CD14-positive monocyte (primary cell): ENCODE data around the gene OSGEP. TPM values are rescaled to one million over a fixed set of nuclear protein-coding genes. Genes with fewer than 3 reads are reported as not detected.
A peak's percentile ranks its signal among the peaks of the same experiment; 100 is the strongest.

Source experiments
- DNase-seq, 3 donors: peaks; one replicate each; pipeline ENCODE4 v3.0.0-alpha.2; 2011 to 2022
- H2AFZ ChIP-seq: 2 replicates; pipeline ENCODE4 v1.6.0; 2012; ENCODE audit warnings: mild to moderate bottlenecking, low read depth, low read length, inconsistent platforms; ENCODE audit not compliant: insufficient read depth, poor library complexity, severe bottlenecking
- H3K27ac ChIP-seq, 2 donors: 1 replicate in 1 of 2; 2 replicates in 1 of 2; pipeline ENCODE4 v1.5.1; 2012 to 2013; ENCODE audit warnings: low read length in 2 of 2, control low read depth in 1 of 2, inconsistent platforms in 1 of 2, low read depth in 1 of 2, mild to moderate bottlenecking in 1 of 2
- H3K27me3 ChIP-seq, 2 donors: one replicate each; pipeline versions ENCODE4 v1.6.0 to v1.6.1; 2011 to 2013; ENCODE audit warnings: low read length in 2 of 2; ENCODE audit not compliant: control insufficient read depth in 2 of 2, insufficient read depth in 2 of 2
- H3K36me3 ChIP-seq, 2 donors: replicated peaks in 1 of 2; 1 replicate in 1 of 2; 2 replicates in 1 of 2; pipeline versions ENCODE4 v1.5.1 to v1.6.1; 2012 to 2013; ENCODE audit warnings: low read length in 2 of 2, control low read depth in 1 of 2, inconsistent platforms in 1 of 2, mild to moderate bottlenecking in 1 of 2; ENCODE audit not compliant: insufficient read depth in 2 of 2, control insufficient read depth in 1 of 2
- H3K4me1 ChIP-seq, 2 donors: 1 replicate in 1 of 2; 2 replicates in 1 of 2; pipeline versions ENCODE4 v1.5.1 to v1.6.1; 2012 to 2013; ENCODE audit warnings: low read length in 2 of 2, control low read depth in 1 of 2, inconsistent platforms in 1 of 2, mild to moderate bottlenecking in 1 of 2, moderate library complexity in 1 of 2; ENCODE audit not compliant: insufficient read depth in 2 of 2, control insufficient read depth in 1 of 2
- H3K4me2 ChIP-seq: replicated peaks from 2 replicates; pipeline ENCODE3; 2012; ENCODE audit warnings: low read length, moderate library complexity, mild to moderate bottlenecking; ENCODE audit not compliant: poor library complexity, severe bottlenecking; ENCODE audit errors: extremely low read depth
- H3K4me3 ChIP-seq, 3 experiments: fragments of 200-600 bp in 1 of 3; sonication (generic) in 1 of 3; replicated peaks in 1 of 3; 1 replicate in 2 of 3; 2 replicates in 1 of 3; pipeline ENCODE4 v1.5.1; 2011 to 2013; ENCODE audit warnings: low read length in 3 of 3, mild to moderate bottlenecking in 3 of 3, control low read depth in 2 of 3, low read depth in 2 of 3, inconsistent platforms in 1 of 3, moderate library complexity in 1 of 3
- H3K79me2 ChIP-seq: 2 replicates; pipeline ENCODE4 v1.6.0; 2012; ENCODE audit warnings: mild to moderate bottlenecking, control low read depth, inconsistent platforms, low read length, moderate library complexity; ENCODE audit not compliant: insufficient read depth
- H3K9ac ChIP-seq: 2 replicates; pipeline ENCODE4 v1.6.0; 2017; ENCODE audit warnings: low read length, mild to moderate bottlenecking; ENCODE audit not compliant: insufficient read depth, poor library complexity, severe bottlenecking
- H3K9me3 ChIP-seq, 2 donors: replicated peaks in 1 of 2; 1 replicate in 1 of 2; 2 replicates in 1 of 2; pipeline versions ENCODE4 v1.5.1 to v1.6.1; 2012 to 2013; ENCODE audit warnings: low read length in 2 of 2, control low read depth in 1 of 2; ENCODE audit not compliant: control insufficient read depth in 1 of 2, insufficient read depth in 1 of 2
- H4K20me1 ChIP-seq: 2 replicates; pipeline ENCODE4 v1.6.0; 2012; ENCODE audit warnings: mild to moderate bottlenecking, low read length, control low read depth, moderate library complexity; ENCODE audit not compliant: insufficient read depth
- H3K27ac Mint-ChIP-seq, 7 donors: one replicate each; pipeline ENCODE4 v1.8.0; 2020; ENCODE audit warnings: mild to moderate bottlenecking in 7 of 7, mixed read lengths in 7 of 7, moderate library complexity in 6 of 7, inconsistent platforms in 2 of 7
- H3K27me3 Mint-ChIP-seq, 3 donors: one replicate each; pipeline ENCODE4 v1.8.0; 2021 to 2022; ENCODE audit warnings: low read depth in 3 of 3, mild to moderate bottlenecking in 3 of 3, mixed read lengths in 3 of 3, moderate library complexity in 3 of 3, inconsistent platforms in 1 of 3
- H3K36me3 Mint-ChIP-seq, 2 donors: one replicate each; pipeline ENCODE4 v1.8.0; 2020; ENCODE audit warnings: mixed read lengths in 2 of 2, inconsistent platforms in 1 of 2, mild to moderate bottlenecking in 1 of 2
- H3K4me1 Mint-ChIP-seq: one replicate; pipeline ENCODE4 v1.8.0; 2020; ENCODE audit warnings: mild to moderate bottlenecking, mixed read lengths
- H3K4me3 Mint-ChIP-seq, 2 donors: one replicate each; pipeline ENCODE4 v1.8.0; 2020; ENCODE audit warnings: mild to moderate bottlenecking in 2 of 2, mixed read lengths in 2 of 2, moderate library complexity in 1 of 2
- H3K9me3 Mint-ChIP-seq, 7 donors: one replicate each; pipeline ENCODE4 v1.8.0; 2020 to 2022; ENCODE audit warnings: mixed read lengths in 7 of 7, mild to moderate bottlenecking in 6 of 7, moderate library complexity in 6 of 7, inconsistent platforms in 2 of 7
- CTCF ChIP-seq: fragments of 200-600 bp; IDR thresholded peaks from one replicate; pipeline ENCODE4 v1.8.0; 2022; ENCODE audit warnings: antibody characterized with exemption, mild to moderate bottlenecking
- WGBS: methylation state at CpG from one replicate; pipeline ENCODE4 v1.1.5; 2013; ENCODE audit warnings: missing lambda C conversion rate; ENCODE audit not compliant: insufficient coverage; 5-methylcytosine and 5-hydroxymethylcytosine counted together
- intact Hi-C, 2 donors: fragments of 100-400 bp; cut with micrococcal nuclease; formaldehyde crosslinking; loops; one replicate each; pipeline versions ENCODE4 v1.15.0 to v1.15.1; 2023
- polyA plus RNA-seq, 3 donors: library from polyadenylated mRNA; depleted of rRNA in 1 of 3; unstranded in 2 of 3; stranded (reverse) in 1 of 3; fragments of 300-500 nt in 2 of 3; fragments of >200 nt in 1 of 3; fragmentation: Illumina TruSeq in 2 of 3; gene quantifications; 1 replicate in 2 of 3; 2 replicates in 1 of 3; pipeline ENCODE4 v1.2.3, GENCODE V29; 2012 to 2021

OSGEP gene
- polyA plus RNA-seq, 3 donors: 34.7 to 112 (median 40.0) TPM

- 86% methylated on average over 1 of the region's 10 CpGs for WGBS
- Histone ChIP-seq H3K4me1 (no peaks in the 10 kb centered on the region), H3K9ac (no peak overlapping the region), H3K4me3 (no peak overlapping the region), H4K20me1 (peaks cover 87% of the 10 kb centered on the region), H3K79me2 (peaks cover 12% of the 10 kb centered on the region), H3K27ac (no peak overlapping the region), H3K4me2 (no peak overlapping the region), H3K9me3 (no peaks in the 10 kb centered on the region), H3K36me3 (peaks cover 96 to 98% of the 10 kb centered on the region in 2 donors), H3K27me3 (no peaks in the 10 kb centered on the region), H2AFZ (no peak overlapping the region)
- DNase-seq: no peak
- H3K4me1 Mint-ChIP-seq: peaks cover 5% of the 10 kb centered on the region
- H3K4me3 Mint-ChIP-seq: no peak overlapping the region
- no peak for TF ChIP-seq CTCF
- intact Hi-C loops: no loop called here
- peak overlapping the region in 3 of 7 donors; percentile 56 to 77 (median 68) for H3K27ac Mint-ChIP-seq
- peaks cover 81 to 93% of the 10 kb centered on the region in 2 donors for H3K36me3 Mint-ChIP-seq
- no peaks in the 10 kb centered on the region for H3K9me3 Mint-ChIP-seq
- no peaks in the 10 kb centered on the region for H3K27me3 Mint-ChIP-seq
Observed at GRCh38 chr14:20400965-20401593, 53.5 kb downstream of the OSGEP start.

GRCh38 chr14:20400589-20400964, 54.0 kb downstream of the OSGEP start:
- Mint-ChIP-seq H3K9me3 (no peaks in the 10 kb centered on the region), H3K27ac (peak overlapping the region in 3 of 7 donors; percentile 56 to 77 (median 68)), H3K4me1 (peaks cover 4% of the 10 kb centered on the region), H3K36me3 (peaks cover 81 to 93% of the 10 kb centered on the region in 2 donors), H3K27me3 (no peaks in the 10 kb centered on the region), H3K4me3 (no peak overlapping the region)
- DNase-seq: no peak
- H3K4me3 ChIP-seq: no peak overlapping the region
- peaks cover 87% of the 10 kb centered on the region for H4K20me1 ChIP-seq
- intact Hi-C loops: no loop called here
- no peak overlapping the region for H2AFZ ChIP-seq
- H3K79me2 ChIP-seq: peaks cover 7% of the 10 kb centered on the region
- no CpG with 5 or more reads among the region's 1 CpG for WGBS
- no peaks in the 10 kb centered on the region for H3K27me3 ChIP-seq
- H3K27ac ChIP-seq: no peak overlapping the region
- TF ChIP-seq CTCF: no peak
- no peaks in the 10 kb centered on the region for H3K4me1 ChIP-seq
- no peaks in the 10 kb centered on the region for H3K9me3 ChIP-seq
- no peak overlapping the region for H3K9ac ChIP-seq
- H3K4me2 ChIP-seq: no peak overlapping the region
- peaks cover 97 to 98% of the 10 kb centered on the region in 2 donors for H3K36me3 ChIP-seq
